Measurements from ENCODE around the gene ALOX12B. TPM values are rescaled to one million over a fixed set of nuclear protein-coding genes. Genes with fewer than 3 reads are reported as not detected.

Gene ALOX12B
- total RNA-seq: 1.1 and 3.5 TPM in 2 replicates

DNA sequence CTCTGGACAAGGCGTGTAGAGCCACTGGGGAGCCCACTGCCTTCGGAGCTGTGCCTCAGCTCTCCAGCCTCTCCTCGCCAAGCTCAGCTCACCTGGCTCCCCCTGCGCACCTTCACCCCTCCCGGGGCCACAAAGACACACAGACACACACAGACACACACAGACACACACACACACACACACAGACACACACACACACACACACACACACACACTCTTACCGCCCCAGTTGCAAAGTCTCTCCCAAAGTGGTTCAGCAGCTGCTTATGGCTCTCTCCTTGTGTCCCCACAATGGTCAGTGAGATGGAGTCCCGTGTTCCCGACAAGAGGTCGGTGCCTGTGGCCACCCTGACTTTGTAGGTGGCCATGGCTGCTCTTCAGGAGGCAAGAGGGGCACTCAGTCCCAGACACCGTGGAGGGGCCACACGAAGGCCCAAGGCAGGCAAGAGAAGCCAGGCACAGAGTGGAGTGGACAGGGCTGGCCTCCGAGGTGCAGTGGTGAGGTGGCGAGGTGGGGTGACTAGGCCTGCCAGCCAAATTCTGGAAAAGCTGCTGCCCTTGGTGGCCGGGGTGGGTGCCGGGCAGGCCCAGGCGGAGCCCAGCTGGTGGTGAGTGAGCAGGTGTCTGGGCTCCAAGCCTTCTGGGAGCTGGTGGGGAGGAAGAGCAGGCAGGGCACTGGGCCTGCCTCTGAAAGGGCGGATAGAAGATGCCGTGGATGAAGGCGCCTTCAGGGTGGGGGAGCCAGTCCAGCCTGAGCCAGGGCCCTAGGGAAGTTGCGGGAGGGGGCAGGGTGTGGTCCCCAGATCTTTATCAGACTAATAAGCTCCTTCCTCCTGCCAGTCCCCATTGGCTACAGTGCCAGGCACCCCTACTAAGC lies at the start of gene ALOX12B:
Gene ALOX12B, minus strand, starts transcription at position 642 of the 877 bp plus-strand sequence. Its CDS starts 274 bp downstream, at position 368.

DNA sequence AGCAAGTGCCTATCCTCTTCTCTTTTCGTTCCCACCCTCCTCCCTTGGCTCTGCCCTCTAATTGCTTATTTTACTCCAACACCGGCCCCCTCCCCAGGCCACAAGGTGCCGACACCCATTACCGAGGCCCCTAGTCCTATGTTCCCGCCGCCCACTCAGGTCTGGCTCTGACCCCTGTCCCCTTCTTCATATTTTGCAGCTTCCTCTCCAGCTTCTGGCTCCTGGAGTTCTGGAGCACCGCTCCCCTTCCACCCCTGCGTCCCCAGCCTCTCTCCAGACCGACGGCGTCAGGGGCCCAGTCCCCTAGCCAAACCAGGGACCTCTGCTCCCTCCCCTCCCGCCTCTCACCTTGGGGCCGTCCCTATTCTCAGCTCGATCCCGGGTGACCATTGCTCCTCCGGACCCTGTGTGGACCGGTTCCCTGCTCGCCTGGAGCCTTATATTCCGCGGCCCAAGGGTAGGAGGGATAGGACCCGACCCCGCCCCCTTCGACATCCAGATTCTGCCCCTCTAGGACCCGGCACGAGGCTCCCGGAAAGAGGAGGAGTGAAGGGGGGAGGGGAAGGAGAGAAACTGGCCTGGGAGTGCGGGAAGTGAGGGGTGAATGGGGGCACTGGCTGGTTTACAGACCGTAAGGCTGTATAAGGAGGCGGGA lies 36.3 kb upstream of the ALOX12B start, which contains the start of gene HES7:
Gene HES7, minus strand, starts transcription at position 412 of the 655 bp plus-strand sequence. Its CDS starts 22 bp downstream, at position 390.

DNA sequence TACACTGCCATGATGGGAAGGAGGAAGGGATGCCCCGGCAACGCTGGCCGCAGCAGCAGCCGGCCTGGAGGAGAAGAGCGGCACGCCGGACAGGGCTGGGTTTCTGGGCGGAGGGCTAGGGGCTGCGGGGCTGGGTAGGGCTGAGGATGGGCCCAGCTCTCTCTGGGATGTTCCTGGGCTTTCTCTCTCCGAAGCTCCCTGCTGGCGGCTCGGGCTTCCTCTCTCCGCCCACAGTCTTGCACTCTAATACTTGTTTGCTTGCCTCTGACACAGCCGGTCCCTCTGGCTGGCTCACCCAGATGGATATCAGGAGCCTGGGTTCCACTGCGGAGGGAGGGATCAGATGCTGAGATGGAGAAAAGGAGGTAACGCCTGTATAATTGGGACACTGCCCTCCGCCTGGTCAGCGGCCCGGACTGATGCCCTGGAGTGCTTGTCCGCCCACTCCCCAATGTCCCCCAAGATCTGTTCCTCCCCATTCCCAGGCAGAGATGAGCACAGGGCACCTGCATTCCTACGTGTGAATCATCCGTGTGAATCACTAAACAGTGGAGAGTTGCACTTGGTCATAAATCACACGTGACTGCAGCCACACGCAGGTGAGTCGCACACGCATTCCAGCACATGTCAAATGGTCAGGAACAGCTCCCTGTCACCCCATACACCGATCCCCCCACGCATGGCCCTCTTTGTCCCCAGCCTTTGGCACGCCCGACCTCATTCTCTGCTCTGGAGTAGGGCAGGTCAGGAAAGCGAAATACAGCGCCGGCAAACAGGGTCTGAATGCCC lies 30.7 kb upstream of the ALOX12B start, which contains the start of gene ALOXE3:
Gene ALOXE3, minus strand, starts transcription at position 535 of the 789 bp plus-strand sequence. Its CDS starts 524 bp downstream, at position 11.

DNA sequence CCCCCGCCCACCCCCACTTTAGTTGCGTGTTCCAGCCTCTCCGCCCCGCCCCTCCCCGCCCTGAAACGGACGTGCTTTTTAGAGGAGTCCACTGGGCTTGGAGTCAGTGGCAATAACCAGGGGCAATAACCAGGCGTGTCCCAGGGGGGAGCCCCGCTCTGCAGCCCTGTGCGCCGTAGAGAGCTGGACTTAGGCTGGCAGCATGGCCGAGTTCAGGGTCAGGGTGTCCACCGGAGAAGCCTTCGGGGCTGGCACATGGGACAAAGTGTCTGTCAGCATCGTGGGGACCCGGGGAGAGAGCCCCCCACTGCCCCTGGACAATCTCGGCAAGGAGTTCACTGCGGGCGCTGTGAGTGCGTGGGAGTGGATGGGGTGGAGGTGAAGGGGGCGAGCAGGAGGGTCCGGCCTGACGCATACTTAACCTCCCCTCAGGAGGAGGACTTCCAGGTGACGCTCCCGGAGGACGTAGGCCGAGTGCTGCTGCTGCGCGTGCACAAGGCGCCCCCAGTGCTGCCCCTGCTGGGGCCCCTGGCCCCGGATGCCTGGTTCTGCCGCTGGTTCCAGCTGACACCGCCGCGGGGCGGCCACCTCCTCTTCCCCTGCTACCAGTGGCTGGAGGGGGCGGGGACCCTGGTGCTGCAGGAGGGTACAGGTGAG lies 48.4 kb downstream of the ALOX12B start, which contains the start of gene ALOX15B:
Gene ALOX15B, plus strand, starts transcription at position 106 of the 657 bp plus-strand sequence. Its CDS starts 97 bp downstream, at position 203.

Other genes with a start within 250 kb of the ALOX12B start
- gene TMEM88, start 232.7 kb downstream of the ALOX12B start, total RNA-seq: 0.63 TPM in 1 of 2 replicates, not detected in the other
- 72.6 and 78.8 TPM in 2 replicates for gene NAA38, start 230.2 kb downstream of the ALOX12B start, total RNA-seq
- 6.5 and 7.0 TPM in 2 replicates for gene CYB5D1, start 229.7 kb downstream of the ALOX12B start, total RNA-seq
- gene CHD3, start 198.9 kb downstream of the ALOX12B start, total RNA-seq: 67.2 and 79.1 TPM in 2 replicates
- 1.9 and 4.2 TPM in 2 replicates for gene RNF227, start 171.4 kb downstream of the ALOX12B start, total RNA-seq
- 0.21 and 0.33 TPM in 2 replicates for gene KCNAB3, start 157.9 kb downstream of the ALOX12B start, total RNA-seq
- gene TRAPPC1, start 155.8 kb downstream of the ALOX12B start, total RNA-seq: 88.2 and 93.5 TPM in 2 replicates
- 17.9 and 20.2 TPM in 2 replicates for gene CNTROB, start 155.5 kb downstream of the ALOX12B start, total RNA-seq
- gene GUCY2D, start 85.1 kb downstream of the ALOX12B start, total RNA-seq: 0.14 and 0.84 TPM in 2 replicates
- gene ALOX15B, start 48.7 kb downstream of the ALOX12B start, total RNA-seq: 50.2 and 69.3 TPM in 2 replicates
- 2.1 and 3.2 TPM in 2 replicates for gene ALOXE3, start 30.8 kb upstream of the ALOX12B start, total RNA-seq
- 1.8 and 1.9 TPM in 2 replicates for gene HES7, start 36.4 kb upstream of the ALOX12B start, total RNA-seq
- 47.4 and 70.4 TPM in 2 replicates for gene PER1, start 64.7 kb upstream of the ALOX12B start, total RNA-seq
- 3.3 and 5.9 TPM in 2 replicates for gene VAMP2, start 75.2 kb upstream of the ALOX12B start, total RNA-seq
- gene TMEM107, start 88.7 kb upstream of the ALOX12B start, total RNA-seq: 41.7 and 46.1 TPM in 2 replicates
- gene BORCS6, start 102.5 kb upstream of the ALOX12B start, total RNA-seq: 13.0 and 16.8 TPM in 2 replicates
- 58.2 and 59.1 TPM in 2 replicates for gene AURKB, start 122.9 kb upstream of the ALOX12B start, total RNA-seq
- gene CTC1, start 160.3 kb upstream of the ALOX12B start, total RNA-seq: 9.0 and 11.6 TPM in 2 replicates
- gene PFAS, start 161.6 kb upstream of the ALOX12B start, total RNA-seq: 27.0 and 28.1 TPM in 2 replicates
- gene RANGRF, start 201.0 kb upstream of the ALOX12B start, total RNA-seq: 23.9 and 24.3 TPM in 2 replicates
- 0.78 and 0.93 TPM in 2 replicates for gene SLC25A35, start 207.7 kb upstream of the ALOX12B start, total RNA-seq
- not detected in 2 replicates for gene ARHGEF15, start 222.5 kb upstream of the ALOX12B start, total RNA-seq